H1 (cell line): Measurements from ENCODE around the gene SUSD1. TPM values are rescaled to one million over a fixed set of nuclear protein-coding genes. Genes with fewer than 3 reads are reported as not detected.

ENCODE experiments used
- CTCF ChIA-PET: fragments of 300-600 bp; sonication (Branson Sonifier 250); formaldehyde crosslinking; loops from one replicate; lab custom pipeline; 2021; ENCODE audit not compliant: partially characterized antibody; lab: Charles Lee
- POLR2A ChIA-PET: fragments of 300-600 bp; sonication (Branson Sonifier 250); formaldehyde crosslinking; loops from one replicate; lab custom pipeline; 2021; ENCODE audit warnings: inconsistent platforms; ENCODE audit not compliant: partially characterized antibody; lab: Charles Lee
- DNase-seq, 2 experiments: peaks; one replicate each; pipeline versions ENCODE4 v3.0.0 to v3.0.0-alpha.2; 2010 to 2022; ENCODE audit warnings: low spot score in 2 of 2, low read depth in 1 of 2, mixed read lengths in 1 of 2
- FAIRE-seq: peaks from 2 replicates; lab custom pipeline; 2011; peaks lifted over from hg19 to GRCh38; lab: Jason Lieb, UNC
- H2AFZ ChIP-seq: 2 replicates; pipeline ENCODE4 v1.8.1; 2012; ENCODE audit warnings: low read length, inconsistent platforms
- H2AK5ac ChIP-seq: 2 replicates; pipeline ENCODE4 v1.6.1; 2013; ENCODE audit warnings: low read depth, low read length
- H2BK120ac ChIP-seq: replicated peaks from 2 replicates; pipeline ENCODE3; 2013; ENCODE audit warnings: low read depth, low read length, inconsistent platforms
- H2BK12ac ChIP-seq: 2 replicates; pipeline ENCODE4 v1.6.1; 2013; ENCODE audit warnings: low read depth, low read length
- H2BK15ac ChIP-seq: 2 replicates; pipeline ENCODE4 v1.6.1; 2013; ENCODE audit warnings: low read length
- H2BK20ac ChIP-seq: 2 replicates; pipeline ENCODE4 v1.6.1; 2013; ENCODE audit warnings: low read length
- H2BK5ac ChIP-seq: 2 replicates; pipeline ENCODE4 v1.6.1; 2013; ENCODE audit warnings: low read depth, low read length
- H3K14ac ChIP-seq: 2 replicates; pipeline ENCODE4 v1.6.1; 2013; ENCODE audit warnings: inconsistent platforms; ENCODE audit not compliant: insufficient read length
- H3K18ac ChIP-seq: 2 replicates; pipeline ENCODE4 v1.6.1; 2013; ENCODE audit warnings: low read length; ENCODE audit errors: extremely low read depth
- H3K23ac ChIP-seq: 2 replicates; pipeline ENCODE4 v1.6.1; 2013; ENCODE audit warnings: inconsistent platforms; ENCODE audit not compliant: insufficient read length
- H3K23me2 ChIP-seq: 2 replicates; pipeline ENCODE4 v1.6.1; 2013; ENCODE audit warnings: low read depth, low read length
- H3K27ac ChIP-seq: 2 replicates; pipeline ENCODE4 v1.6.1; 2011; ENCODE audit warnings: low read depth, low read length, inconsistent platforms
- H3K27me3 ChIP-seq, 4 experiments: replicated peaks in 1 of 4; 1 replicate in 1 of 4; 2 replicates in 3 of 4; pipeline versions ENCODE4 v1.6.1 to v1.8.1; 2011 to 2013; ENCODE audit warnings: low read length in 3 of 4, mild to moderate bottlenecking in 3 of 4, inconsistent platforms in 2 of 4, mixed read lengths in 2 of 4, moderate library complexity in 1 of 4; ENCODE audit not compliant: control insufficient read depth in 3 of 4, insufficient read depth in 3 of 4; ENCODE audit errors: extremely low read depth in 1 of 4
- H3K36me3 ChIP-seq, 4 experiments: 2 replicates each; pipeline versions ENCODE4 v1.6.1 to v1.8.1; 2011 to 2013; ENCODE audit warnings: mild to moderate bottlenecking in 4 of 4, low read length in 3 of 4, moderate library complexity in 2 of 4, control low read depth in 1 of 4, inconsistent platforms in 1 of 4; ENCODE audit not compliant: insufficient read depth in 4 of 4, control insufficient read depth in 2 of 4
- H3K4ac ChIP-seq: replicated peaks from 2 replicates; pipeline ENCODE3; 2013; ENCODE audit warnings: low read length, low read depth, mixed read lengths, inconsistent platforms; ENCODE audit not compliant: insufficient read length
- H3K4me1 ChIP-seq, 4 experiments: replicated peaks in 1 of 4; 1 replicate in 1 of 4; 2 replicates in 3 of 4; pipeline versions ENCODE4 v1.6.1 to v1.8.1; 2011 to 2013; ENCODE audit warnings: low read length in 3 of 4, inconsistent platforms in 2 of 4, mixed read lengths in 1 of 4; ENCODE audit not compliant: insufficient read depth in 4 of 4, control insufficient read depth in 3 of 4
- H3K4me2 ChIP-seq, 2 experiments: 2 replicates each; pipeline versions ENCODE4 v1.6.1 to v1.8.1; 2011 to 2013; ENCODE audit warnings: low read depth in 2 of 2, low read length in 2 of 2, control low read depth in 1 of 2, inconsistent platforms in 1 of 2, mild to moderate bottlenecking in 1 of 2; ENCODE audit not compliant: insufficient read depth in 1 of 2
- H3K4me3 ChIP-seq, 4 experiments: fragments of 200-600, 300-600 bp in 1 of 4; sonication (generic), shearing (Covaris generic), sonication (Bioruptor Twin) in 1 of 4; 2 replicates each; pipeline versions ENCODE4 v1.5.1 to v1.8.1; 2011 to 2016; ENCODE audit warnings: low read length in 4 of 4, low read depth in 3 of 4, control low read depth in 2 of 4, inconsistent platforms in 2 of 4, mild to moderate bottlenecking in 2 of 4, mixed read lengths in 1 of 4, moderate library complexity in 1 of 4; ENCODE audit not compliant: insufficient read depth in 2 of 4; ENCODE audit errors: extremely low read depth in 1 of 4
- H3K56ac ChIP-seq: replicated peaks from 2 replicates; pipeline ENCODE3; 2013; ENCODE audit warnings: low read depth, mild to moderate bottlenecking, mixed read lengths, low read length, inconsistent platforms; ENCODE audit not compliant: insufficient read length
- H3K79me1 ChIP-seq: 2 replicates; pipeline ENCODE4 v1.6.1; 2013; ENCODE audit warnings: low read depth, low read length, control low read depth
- H3K79me2 ChIP-seq, 2 experiments: 2 replicates each; pipeline versions ENCODE4 v1.6.1 to v1.8.1; 2012 to 2013; ENCODE audit warnings: low read length in 2 of 2, mild to moderate bottlenecking in 2 of 2, inconsistent platforms in 1 of 2; ENCODE audit not compliant: insufficient read depth in 2 of 2, control insufficient read depth in 1 of 2
- H3K9ac ChIP-seq, 4 experiments: replicated peaks in 1 of 4; 1 replicate in 1 of 4; 2 replicates in 3 of 4; pipeline versions ENCODE4 v1.6.1 to v1.8.1; 2011 to 2013; ENCODE audit warnings: low read depth in 3 of 4, low read length in 3 of 4, control low read depth in 2 of 4, mild to moderate bottlenecking in 2 of 4, moderate library complexity in 2 of 4, inconsistent platforms in 1 of 4; ENCODE audit errors: extremely low read depth in 1 of 4
- H3K9me3 ChIP-seq, 2 experiments: 2 replicates each; pipeline versions ENCODE4 v1.6.1 to v1.8.1; 2012 to 2013; ENCODE audit warnings: mild to moderate bottlenecking in 2 of 2, moderate library complexity in 2 of 2, control low read depth in 1 of 2, inconsistent platforms in 1 of 2, low read depth in 1 of 2, low read length in 1 of 2, mixed read lengths in 1 of 2; ENCODE audit not compliant: insufficient read depth in 2 of 2
- H4K20me1 ChIP-seq, 2 experiments: replicated peaks in 1 of 2; 2 replicates each; pipeline versions ENCODE3 to v1.8.1; 2011 to 2013; ENCODE audit warnings: inconsistent platforms in 2 of 2, low read length in 2 of 2, mild to moderate bottlenecking in 1 of 2; ENCODE audit not compliant: insufficient read depth in 2 of 2, control insufficient read depth in 1 of 2
- H4K5ac ChIP-seq: 2 replicates; pipeline ENCODE4 v1.6.1; 2013; ENCODE audit warnings: low read length, low read depth, mixed read lengths, inconsistent platforms; ENCODE audit not compliant: insufficient read length
- H4K8ac ChIP-seq: 2 replicates; pipeline ENCODE4 v1.8.0; 2013; ENCODE audit warnings: mild to moderate bottlenecking, moderate library complexity, low read length, inconsistent platforms; ENCODE audit not compliant: insufficient read depth; ENCODE audit errors: extremely low read depth
- H4K91ac ChIP-seq: replicated peaks from 2 replicates; pipeline ENCODE3; 2013; ENCODE audit warnings: low read length, mixed read lengths, inconsistent platforms; ENCODE audit not compliant: insufficient read length
- ATF3 ChIP-seq: IDR thresholded peaks from 2 replicates; pipeline ENCODE4 v1.6.1; 2011; ENCODE audit warnings: low read depth, mild to moderate bottlenecking, low read length; ENCODE audit not compliant: insufficient read depth
- BRCA1 ChIP-seq: IDR thresholded peaks from 2 replicates; pipeline ENCODE4 v1.6.1; 2012; ENCODE audit warnings: low read depth, low read length, improper control_type of control experiment
- EGR1 ChIP-seq: IDR thresholded peaks from 2 replicates; pipeline ENCODE4 v1.6.1; 2011; ENCODE audit warnings: low read depth, low read length, borderline replicate concordance
- EZH2 ChIP-seq: fragments of 200-600 bp; sonication (generic); IDR thresholded peaks from 2 replicates; pipeline ENCODE4 v1.7.1; 2012; ENCODE audit warnings: low read depth, mild to moderate bottlenecking, moderate library complexity, low read length, inconsistent platforms; ENCODE audit not compliant: severe bottlenecking
- GABPA ChIP-seq: IDR thresholded peaks from 2 replicates; pipeline ENCODE4 v1.6.1; 2011; ENCODE audit warnings: mild to moderate bottlenecking, low read length, moderate library complexity, borderline replicate concordance; ENCODE audit not compliant: insufficient read depth
- HDAC6 ChIP-seq: IDR thresholded peaks from one replicate; pipeline ENCODE4 v1.7.1; 2012; ENCODE audit warnings: low read depth, mild to moderate bottlenecking, inconsistent platforms, low read length, moderate library complexity
- MAFK ChIP-seq: IDR thresholded peaks from 2 replicates; pipeline ENCODE4 v1.6.1; 2012; ENCODE audit warnings: low read depth, mild to moderate bottlenecking, improper control_type of control experiment, low read length
- RNF2 ChIP-seq: fragments of 200-900, 300-1000 bp; sonication (generic); IDR thresholded peaks from 2 replicates; pipeline ENCODE4 v1.7.1; 2016; ENCODE audit warnings: borderline replicate concordance, low read depth, mild to moderate bottlenecking, antibody characterized with exemption, low read length; ENCODE audit not compliant: poor library complexity, severe bottlenecking; ENCODE audit errors: missing control alignments
- SP1 ChIP-seq: IDR thresholded peaks from 2 replicates; pipeline ENCODE4 v1.6.1; 2011; ENCODE audit warnings: low read depth, low read length
- SP2 ChIP-seq: IDR thresholded peaks from 2 replicates; pipeline ENCODE4 v1.6.1; 2012; ENCODE audit warnings: mild to moderate bottlenecking, low read length, inconsistent platforms
- SUZ12 ChIP-seq: fragments of 200-600 bp; sonication (generic); IDR thresholded peaks from 2 replicates; pipeline ENCODE4 v1.6.1; 2012; ENCODE audit warnings: mild to moderate bottlenecking, inconsistent platforms, low read length, moderate library complexity, mixed read lengths
- USF2 ChIP-seq: IDR thresholded peaks from 2 replicates; pipeline ENCODE4 v1.6.1; 2011; ENCODE audit warnings: low read length, improper control_type of control experiment
- WGBS, 2 experiments: shearing (Covaris generic) in 1 of 2; methylation state at CpG; one replicate each; pipeline versions ENCODE4 v1.1.6 to v1.1.7; 2013 to 2015; ENCODE audit warnings: low lambda C conversion rate in 2 of 2, mixed read lengths in 2 of 2, inconsistent platforms in 1 of 2, low coverage in 1 of 2, missing lambda C conversion rate in 1 of 2; ENCODE audit not compliant: insufficient replicate concordance in 2 of 2, insufficient coverage in 1 of 2, insufficient read length in 1 of 2; ENCODE audit errors: extremely low coverage in 1 of 2, missing lambda C conversion rate in 1 of 2; 5-methylcytosine and 5-hydroxymethylcytosine counted together
- polyA plus RNA-seq, 7 experiments: library from polyadenylated mRNA; depleted of rRNA in 3 of 7; stranded (reverse) in 5 of 7; unstranded in 2 of 7; fragments of >200 nt in 5 of 7; fragments of 200-250 nt in 2 of 7; gene quantifications; 1 replicate in 5 of 7; 2 replicates in 1 of 7; 4 replicates in 1 of 7; pipeline versions ENCODE4 v1.2.1 to v1.2.3, GENCODE V29; 2011 to 2013; ENCODE audit warnings: missing spikeins in 2 of 7, mixed read lengths in 2 of 7
- total RNA-seq: library from RNA; stranded (reverse); fragmentation: NEBNext Ultra II Directional; extraction: Animal tissue kit (Norgen Biotek cat#: 25700); gene quantifications from 2 replicates; pipeline ENCODE4 v1.2.1, GENCODE V29; 2021

SUSD1 gene
- total and polyA plus RNA-seq, 2 of the 8 experiments (the other 6 are each of a cell fraction or from before 2014, with no cell fraction given) = 2.8 to 7.2 TPM

DNA sequence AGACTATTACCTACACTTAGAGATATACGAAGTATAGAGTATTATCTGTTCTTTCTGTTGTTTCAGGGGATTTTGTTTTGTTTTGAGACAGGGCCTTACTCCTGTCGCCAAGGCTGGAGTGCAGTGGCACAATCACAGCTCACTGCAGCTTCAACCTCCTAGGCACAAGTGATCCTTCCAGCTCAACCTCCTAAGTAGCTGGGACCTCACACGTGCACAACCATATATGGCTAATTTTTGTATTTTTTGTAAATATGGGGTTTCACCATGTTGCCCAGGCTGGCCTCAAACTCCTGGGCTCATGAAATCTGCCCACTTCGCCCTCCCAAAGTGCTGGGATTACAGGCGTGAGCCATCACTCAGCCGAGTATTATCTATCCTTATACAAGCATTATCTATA lies 45.9 kb downstream of the SUSD1 start:
- DNase-seq (no peak), FAIRE-seq (no peak)
- Histone ChIP-seq H2BK12ac (no peak overlapping the region), H3K79me1 (no peaks in the 10 kb centered on the region), H3K9ac (no peak overlapping the region), H3K14ac (no peak overlapping the region), H2BK120ac (no peak overlapping the region), H3K4me3 (no peak overlapping the region), H3K36me3 (no peaks in the 10 kb centered on the region), H3K23me2 (no peaks in the 10 kb centered on the region; the same call in 1 of the 2 replicates), H3K79me2 (no peaks in the 10 kb centered on the region), H2BK20ac (no peak overlapping the region), H2BK5ac (no peak overlapping the region), H4K8ac (no peak overlapping the region), H4K20me1 (no peaks in the 10 kb centered on the region), H3K56ac (no peak overlapping the region), H3K27me3 (no peaks in the 10 kb centered on the region), H3K4ac (no peak overlapping the region), H3K4me1 (peaks cover 0 to 7% (median 2%) of the 10 kb centered on the region in 4 experiments; a peak in 3 of 7 replicates), H3K23ac (no peak overlapping the region), H4K5ac (no peak overlapping the region), H2AFZ (no peak overlapping the region), H3K27ac (no peak overlapping the region), H3K4me2 (no peak overlapping the region), H2BK15ac (no peak overlapping the region), H4K91ac (no peak overlapping the region), H2AK5ac (no peak overlapping the region), H3K9me3 (no peaks in the 10 kb centered on the region; a peak in 1 of 4 replicates), H3K18ac (no peak overlapping the region)
- 88% methylated on average over 6 of the region's 6 CpGs; no CpG with 5 or more reads in 1 of the 2 experiments for WGBS, 2 experiments
- POLR2A ChIA-PET = no interaction called here
- CTCF ChIA-PET = interaction anchor here (1.0 to 1.9 kb wide), 3 partner anchors 10 to 233 kb away, joined by 3 to 14 read pairs (median 4); no protein-coding TSS in a partner anchor
- no peak for TF ChIP-seq MAFK
- TF ChIP-seq GABPA = no peak
- no peak for TF ChIP-seq ATF3
- no peak for TF ChIP-seq SP2
- TF ChIP-seq EGR1 = no peak
- TF ChIP-seq SUZ12 = no peak
- no peak for TF ChIP-seq RNF2
- no peak for TF ChIP-seq HDAC6
- TF ChIP-seq BRCA1 = no peak
- TF ChIP-seq EZH2 = no peak
- TF ChIP-seq SP1 = no peak
- no peak for TF ChIP-seq USF2
